A673 (cell line): Measurements from ENCODE around the gene KLRF2. TPM values are rescaled to one million over a fixed set of nuclear protein-coding genes. Genes with fewer than 3 reads are reported as not detected.

Experiments
- BruUV-seq: library from RNA; stranded (reverse); fragments of 400-500 nt; replicated peaks from 2 replicates; lab custom pipeline; 2021; lab: Mats Ljungman, UMichigan
- CTCF ChIA-PET: fragments of 300-600 bp; sonication (Branson Sonifier 250); formaldehyde crosslinking; loops from one replicate; lab custom pipeline; 2022; ENCODE audit warnings: antibody characterized with exemption; lab: Charles Lee
- POLR2A ChIA-PET: fragments of 300-600 bp; sonication (Branson Sonifier 250); formaldehyde crosslinking; loops from one replicate; lab custom pipeline; 2022; ENCODE audit warnings: antibody characterized with exemption; ENCODE audit not compliant: low non-redundant PET; lab: Charles Lee
- DNase-seq: peaks from one replicate; pipeline ENCODE4 v3.0.0-alpha.2; 2015; ENCODE audit warnings: low spot score
- H3K27ac ChIP-seq: fragments of 200-600 bp; sonication (generic); 2 replicates; pipeline ENCODE4 v1.5.1; 2016; ENCODE audit warnings: mixed run types, low read depth, mild to moderate bottlenecking, mixed read lengths, antibody characterized with exemption, low read length; ENCODE audit not compliant: poor library complexity, severe bottlenecking
- H3K27me3 ChIP-seq: fragments of 200-600 bp; sonication (generic); replicated peaks from 2 replicates; pipeline ENCODE4 v1.6.1; 2017; ENCODE audit warnings: mixed run types, low read depth, mild to moderate bottlenecking, mixed read lengths, antibody characterized with exemption, low read length; ENCODE audit not compliant: insufficient read depth, poor library complexity
- H3K36me3 ChIP-seq: fragments of 200-600 bp; sonication (generic); 2 replicates; pipeline ENCODE4 v1.6.1; 2016; ENCODE audit warnings: mixed run types, mild to moderate bottlenecking, mixed read lengths, antibody characterized with exemption, low read length; ENCODE audit not compliant: insufficient read depth, poor library complexity, severe bottlenecking
- H3K4me1 ChIP-seq: fragments of 200-600 bp; sonication (generic); 2 replicates; pipeline ENCODE4 v1.6.1; 2017; ENCODE audit warnings: mixed run types, mild to moderate bottlenecking, mixed read lengths, antibody characterized with exemption, low read length; ENCODE audit not compliant: insufficient read depth, poor library complexity, severe bottlenecking
- H3K4me3 ChIP-seq: fragments of 200-600 bp; sonication (generic); 2 replicates; pipeline ENCODE4 v1.5.1; 2016; ENCODE audit warnings: low read depth, mixed run types, mild to moderate bottlenecking, mixed read lengths, low read length; ENCODE audit not compliant: poor library complexity, severe bottlenecking
- H3K9me3 ChIP-seq: fragments of 200-600 bp; sonication (generic); 2 replicates; pipeline ENCODE4 v1.6.1; 2016; ENCODE audit warnings: mixed run types, low read depth, mild to moderate bottlenecking, mixed read lengths, antibody characterized with exemption, low read length; ENCODE audit not compliant: poor library complexity, severe bottlenecking
- EZH2 ChIP-seq: fragments of 200-600 bp; sonication (generic); IDR thresholded peaks from 2 replicates; pipeline ENCODE4 v1.6.1; 2017; ENCODE audit warnings: borderline replicate concordance, low read depth, mild to moderate bottlenecking, mixed read lengths, antibody characterized with exemption, low read length; ENCODE audit not compliant: poor library complexity, severe bottlenecking
- intact Hi-C: fragments of 100-400 bp; cut with micrococcal nuclease; formaldehyde crosslinking; loops from one replicate; pipeline ENCODE4 v1.10.0; 2022; ENCODE audit not compliant: unreplicated experiment
- total RNA-seq: library from RNA; stranded (reverse); gene quantifications from 2 replicates; pipeline ENCODE4 v1.2.3, GENCODE V29; 2021
- TF ChIP-seq, protein P1 (sequence below): fragments of 300-800, 200-600 bp; sonication (generic); conservative IDR thresholded peaks from 2 replicates; pipeline ENCODE4 v1.5.1; 2017; ENCODE audit warnings: low read depth, mild to moderate bottlenecking, antibody characterized with exemption, low read length, moderate library complexity, mixed read lengths

KLRF2 gene
- total RNA-seq, 1 experiment from 2014 or later: not detected

GRCh38 chr12:9932270-9932669 lies 51.0 kb downstream of the KLRF2 start, which contains the start of gene CLEC2A:
CLEC2A (minus strand) TSS chr12:9932370; CDS start chr12:9932329, 41 bp downstream.
- Histone ChIP-seq H3K27ac (no peak within 1 kb of the TSS), H3K9me3 (no peaks in the 10 kb centered on the region), H3K4me3 (no peak within 1 kb of the TSS), H3K36me3 (no peaks in the 10 kb centered on the region), H3K27me3 (peaks cover 34% of the 10 kb centered on the region), H3K4me1 (no peaks in the 10 kb centered on the region)
- ChIA-PET CTCF (no interaction called here), POLR2A (no interaction called here)
- DNase-seq: no peak
- BruUV-seq: no TSS peak
- TF ChIP-seq, protein P1, sequence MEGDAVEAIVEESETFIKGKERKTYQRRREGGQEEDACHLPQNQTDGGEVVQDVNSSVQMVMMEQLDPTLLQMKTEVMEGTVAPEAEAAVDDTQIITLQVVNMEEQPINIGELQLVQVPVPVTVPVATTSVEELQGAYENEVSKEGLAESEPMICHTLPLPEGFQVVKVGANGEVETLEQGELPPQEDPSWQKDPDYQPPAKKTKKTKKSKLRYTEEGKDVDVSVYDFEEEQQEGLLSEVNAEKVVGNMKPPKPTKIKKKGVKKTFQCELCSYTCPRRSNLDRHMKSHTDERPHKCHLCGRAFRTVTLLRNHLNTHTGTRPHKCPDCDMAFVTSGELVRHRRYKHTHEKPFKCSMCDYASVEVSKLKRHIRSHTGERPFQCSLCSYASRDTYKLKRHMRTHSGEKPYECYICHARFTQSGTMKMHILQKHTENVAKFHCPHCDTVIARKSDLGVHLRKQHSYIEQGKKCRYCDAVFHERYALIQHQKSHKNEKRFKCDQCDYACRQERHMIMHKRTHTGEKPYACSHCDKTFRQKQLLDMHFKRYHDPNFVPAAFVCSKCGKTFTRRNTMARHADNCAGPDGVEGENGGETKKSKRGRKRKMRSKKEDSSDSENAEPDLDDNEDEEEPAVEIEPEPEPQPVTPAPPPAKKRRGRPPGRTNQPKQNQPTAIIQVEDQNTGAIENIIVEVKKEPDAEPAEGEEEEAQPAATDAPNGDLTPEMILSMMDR: no peak
- no peak for TF ChIP-seq EZH2
- intact Hi-C loops: no loop called here

GRCh38 chr12:9933958-9934357 lies 52.7 kb downstream of the KLRF2 start:
- intact Hi-C loops: no loop called here
- Histone ChIP-seq H3K36me3 (no peaks in the 10 kb centered on the region), H3K9me3 (no peaks in the 10 kb centered on the region), H3K27me3 (peaks cover 33% of the 10 kb centered on the region), H3K4me1 (no peaks in the 10 kb centered on the region), H3K27ac (no peak overlapping the region), H3K4me3 (no peak overlapping the region)
- POLR2A ChIA-PET: no interaction called here
- CTCF ChIA-PET: no interaction called here
- no peak for TF ChIP-seq EZH2
- TF ChIP-seq, protein P1: no peak
- no TSS peak for BruUV-seq
- no peak for DNase-seq

- no peak overlapping the region for H3K27ac ChIP-seq
- H3K36me3 ChIP-seq: no peaks in the 10 kb centered on the region
- no peak for DNase-seq
- TF ChIP-seq EZH2: no peak
- TF ChIP-seq, protein P1: no peak
- no peaks in the 10 kb centered on the region for H3K9me3 ChIP-seq
- peaks cover 34% of the 10 kb centered on the region for H3K27me3 ChIP-seq
- BruUV-seq: no TSS peak
- intact Hi-C loops: no loop called here
- ChIA-PET CTCF (no interaction called here), POLR2A (no interaction called here)
- H3K4me3 ChIP-seq: no peak overlapping the region
- H3K4me1 ChIP-seq: no peaks in the 10 kb centered on the region
Observed at GRCh38 chr12:9935026-9935425, 53.7 kb downstream of the KLRF2 start.
